HG03064 (cell line): ENCODE measurements around the gene TMEM88.
"Not testable (repeated sequence)": the region's sequence is repeated elsewhere in the genome, so short reads cannot be mapped to it uniquely, and the experiment has no call there.

Experiments
- ATAC-seq: cut with Tn5 transposase; IDR thresholded peaks from one replicate; pipeline ENCODE4 v1.9.1; 2021; ENCODE audit warnings: low read depth; ENCODE audit not compliant: unreplicated experiment

The TMEM88 gene

DNA sequence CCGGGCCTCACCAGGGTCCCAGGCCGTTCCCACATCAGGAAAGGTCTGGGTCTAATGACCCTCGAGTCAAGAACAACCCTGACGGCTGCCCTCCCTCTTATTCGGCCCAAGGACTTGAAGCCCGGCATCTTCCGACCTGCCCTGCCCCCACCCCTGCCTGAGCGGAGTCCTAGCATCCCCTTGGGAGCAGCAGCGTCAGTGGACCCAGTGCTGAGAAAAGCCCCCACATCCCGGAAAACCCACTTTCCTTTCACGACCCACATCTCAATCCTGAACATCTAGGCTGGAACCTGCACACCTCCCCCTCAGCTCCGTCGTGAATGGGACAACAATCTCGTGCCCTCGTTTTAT lies 769 bp downstream of the TMEM88 start:
- ATAC-seq, result no peak

- ATAC-seq, result no peak
Observed at GRCh38 chr17:7856011-7856810, 1.3 kb downstream of the TMEM88 start.

DNA sequence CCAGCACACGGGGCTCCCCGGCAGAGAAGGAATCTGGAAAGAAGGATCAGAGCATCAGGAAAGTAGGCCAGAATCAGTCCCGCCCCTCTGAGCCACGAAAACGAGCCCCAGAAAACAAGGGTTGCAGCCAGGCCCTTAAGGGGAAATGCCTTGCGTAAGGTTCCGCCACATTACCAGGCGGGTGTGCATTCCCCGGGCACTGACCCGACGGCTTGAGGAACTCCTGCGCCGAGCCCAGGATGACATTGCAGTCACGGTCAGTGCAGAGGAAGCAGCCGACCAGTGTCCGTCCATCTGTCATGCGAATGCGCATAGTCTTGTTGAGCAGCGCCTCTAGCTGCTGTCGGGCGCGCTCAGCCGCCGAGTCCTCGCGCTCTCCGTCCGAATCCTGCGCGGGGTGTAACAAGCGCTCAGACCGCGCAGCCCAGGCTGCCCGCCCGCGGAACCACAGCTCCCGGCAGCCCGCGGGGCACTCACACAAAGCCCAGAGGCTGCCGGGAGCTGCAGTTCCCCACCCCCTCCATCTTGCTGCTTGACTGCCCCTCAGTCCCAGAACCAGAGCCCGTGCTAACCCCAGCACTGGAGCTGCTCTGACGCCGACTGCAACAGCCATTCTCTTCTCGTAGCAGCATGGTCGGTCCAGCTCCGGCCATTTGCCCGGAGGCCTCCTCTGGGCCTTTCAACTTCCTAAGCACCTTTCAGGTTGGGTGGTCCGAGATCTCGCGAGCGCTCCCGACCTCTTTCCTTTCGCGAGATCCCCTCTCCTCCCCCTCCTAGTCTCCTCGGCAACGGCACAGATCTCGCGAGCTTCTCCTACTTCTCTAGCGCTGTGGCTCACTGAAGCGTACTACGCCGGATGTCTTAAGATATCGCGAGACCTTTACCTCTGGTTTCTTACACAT lies 2.2 kb downstream of the TMEM88 start, which contains the start of gene NAA38:
TSS of gene NAA38 (minus strand) at position 749 of the 902 bp plus-strand sequence. CDS start at position 653, 96 bp downstream.
- peak; percentile 60 for ATAC-seq

GRCh38 chr17:7857713-7858521 lies 3.1 kb downstream of the TMEM88 start, which contains the start of gene CYB5D1:
Gene CYB5D1 (plus strand): TSS chr17:7858003. CDS start chr17:7858135, 132 bp downstream.
- peak; percentile 31 for ATAC-seq

DNA sequence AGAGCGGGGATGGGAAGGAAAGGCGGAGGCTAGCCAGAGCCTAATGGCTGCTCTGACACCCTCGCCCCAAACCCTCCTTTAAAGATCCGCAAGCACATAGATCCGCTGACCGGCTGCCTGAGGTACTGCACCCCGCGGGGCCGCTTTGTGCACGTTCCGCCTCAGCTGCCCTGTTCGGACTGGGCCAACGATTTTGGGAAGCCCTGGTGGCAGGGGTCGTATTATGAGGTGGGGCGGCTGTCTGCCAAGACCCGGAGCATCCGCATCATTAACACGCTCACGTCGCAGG lies 3.6 kb downstream of the TMEM88 start:
- no peak for ATAC-seq

- no peak for ATAC-seq
Observed at GRCh38 chr17:7859028-7859427, 4.2 kb downstream of the TMEM88 start.

DNA sequence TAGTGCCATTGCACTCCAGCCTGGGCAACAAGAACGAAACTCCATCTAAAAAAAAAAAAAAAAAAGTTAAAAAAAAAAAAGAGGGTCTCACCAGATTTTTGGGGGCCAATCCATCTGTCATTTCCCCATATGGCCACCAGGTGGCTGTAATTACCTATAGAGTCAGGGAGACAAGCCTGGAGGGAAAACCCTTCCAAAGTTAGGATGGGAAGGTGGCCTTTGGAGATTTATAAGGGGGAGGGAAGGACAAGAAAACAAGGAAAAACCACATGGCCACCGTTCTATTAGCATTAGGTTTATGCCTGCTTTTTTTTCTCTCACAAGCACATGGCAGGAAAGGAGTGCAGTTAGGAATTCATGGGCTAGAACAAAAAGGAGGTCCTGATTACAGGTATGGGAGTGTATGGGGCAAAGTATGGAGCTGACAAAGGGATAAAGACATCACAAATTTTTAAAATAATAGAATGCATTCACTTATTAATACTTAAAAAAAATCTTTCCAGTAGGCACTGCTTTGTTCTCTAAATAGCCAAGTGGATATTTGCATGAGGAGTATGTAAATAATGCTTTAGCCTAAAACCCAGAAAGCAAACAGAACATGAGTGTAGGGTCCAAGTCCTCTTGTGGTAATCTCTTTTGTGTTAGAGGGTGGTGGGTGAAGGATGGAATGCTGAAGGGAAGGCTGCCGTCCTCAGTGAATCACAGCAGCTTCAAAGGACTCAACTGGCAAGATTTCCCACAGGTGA lies 8.0 kb downstream of the TMEM88 start:
- ATAC-seq, result no peak

GRCh38 chr17:7864384-7864783 lies 9.5 kb downstream of the TMEM88 start:
- not testable (repeated sequence) for ATAC-seq

GRCh38 chr17:7864995-7865650 lies 10.3 kb downstream of the TMEM88 start:
- no peak for ATAC-seq

DNA sequence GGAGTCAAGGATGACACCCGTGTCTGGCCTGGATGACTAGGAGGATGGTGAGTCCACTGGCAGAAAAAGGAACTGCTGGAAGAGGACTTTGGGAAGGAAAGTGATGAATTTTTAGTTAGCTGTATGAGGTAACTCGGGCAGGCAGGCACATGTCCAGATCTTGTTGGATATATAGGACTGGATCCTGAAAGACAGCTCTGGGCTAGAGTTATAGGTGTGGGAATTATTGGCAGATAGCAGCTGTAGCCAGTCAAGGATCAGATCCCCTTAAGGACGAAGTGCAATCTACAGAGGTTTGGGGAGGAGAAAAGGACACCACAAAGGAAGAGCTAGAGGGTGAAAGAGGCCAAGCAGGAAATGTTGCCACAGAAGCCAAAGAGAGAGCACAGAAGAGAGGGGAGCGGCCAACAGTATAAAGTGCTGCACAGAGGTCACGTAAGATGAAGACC lies 13.0 kb downstream of the TMEM88 start:
- ATAC-seq, result no peak

GRCh38 chr17:7873051-7873450 lies 18.2 kb downstream of the TMEM88 start:
- ATAC-seq, result no peak

- ATAC-seq, result no peak
Observed at GRCh38 chr17:7875804-7876370, 21.0 kb downstream of the TMEM88 start.

DNA sequence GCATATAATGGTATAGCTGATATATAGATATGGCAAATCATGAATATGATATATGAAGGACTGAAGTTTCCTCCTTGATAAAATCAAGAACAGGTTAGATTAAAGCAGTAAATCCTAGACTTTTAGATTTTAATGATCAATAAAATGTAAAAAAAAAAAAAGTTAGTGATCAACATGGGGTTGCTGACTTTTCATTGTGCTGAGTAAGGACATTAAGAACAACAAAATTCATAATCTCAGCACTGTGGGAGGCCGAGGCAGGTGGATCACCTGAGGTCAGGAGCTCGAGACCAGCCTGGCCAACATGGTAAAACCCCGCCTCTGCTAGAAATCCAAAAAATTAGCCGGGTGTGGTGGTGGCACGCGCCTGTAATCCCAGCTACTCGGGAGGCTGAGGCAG lies 23.4 kb downstream of the TMEM88 start:
- no peak for ATAC-seq

GRCh38 chr17:7880076-7880868 lies 25.4 kb downstream of the TMEM88 start:
- no peak for ATAC-seq

- ATAC-seq, result no peak
Observed at GRCh38 chr17:7881276-7882054, 26.6 kb downstream of the TMEM88 start.

GRCh38 chr17:7882068-7882467 lies 27.2 kb downstream of the TMEM88 start:
- no peak for ATAC-seq

DNA sequence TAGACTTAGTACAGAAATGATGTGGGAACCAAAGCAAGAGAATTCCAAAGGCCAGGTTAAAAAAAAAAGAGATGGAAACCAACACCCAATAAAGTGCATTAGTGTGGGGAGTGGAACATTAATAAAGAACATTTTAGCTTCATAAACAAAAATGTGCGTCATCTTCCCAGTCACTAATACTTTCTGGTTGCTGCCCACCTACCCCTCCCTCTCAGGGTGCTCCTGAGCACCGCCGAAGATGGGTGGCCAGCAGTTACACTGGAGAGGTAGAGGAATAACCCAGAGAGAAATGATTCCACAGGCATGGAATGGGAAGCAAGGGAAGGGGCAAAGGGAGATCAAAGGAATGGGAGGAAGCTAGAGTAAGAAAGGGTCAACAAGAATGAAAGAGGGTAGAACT lies 27.8 kb downstream of the TMEM88 start:
- ATAC-seq, result no peak
